ENCODE measurements around the gene RAB3IL1. TPM values are rescaled to one million over a fixed set of nuclear protein-coding genes. Genes with fewer than 3 reads are reported as not detected.

The RAB3IL1 gene
- total RNA-seq, 2 donors from 2014 or later: 3.7 to 5.9 TPM

DNA sequence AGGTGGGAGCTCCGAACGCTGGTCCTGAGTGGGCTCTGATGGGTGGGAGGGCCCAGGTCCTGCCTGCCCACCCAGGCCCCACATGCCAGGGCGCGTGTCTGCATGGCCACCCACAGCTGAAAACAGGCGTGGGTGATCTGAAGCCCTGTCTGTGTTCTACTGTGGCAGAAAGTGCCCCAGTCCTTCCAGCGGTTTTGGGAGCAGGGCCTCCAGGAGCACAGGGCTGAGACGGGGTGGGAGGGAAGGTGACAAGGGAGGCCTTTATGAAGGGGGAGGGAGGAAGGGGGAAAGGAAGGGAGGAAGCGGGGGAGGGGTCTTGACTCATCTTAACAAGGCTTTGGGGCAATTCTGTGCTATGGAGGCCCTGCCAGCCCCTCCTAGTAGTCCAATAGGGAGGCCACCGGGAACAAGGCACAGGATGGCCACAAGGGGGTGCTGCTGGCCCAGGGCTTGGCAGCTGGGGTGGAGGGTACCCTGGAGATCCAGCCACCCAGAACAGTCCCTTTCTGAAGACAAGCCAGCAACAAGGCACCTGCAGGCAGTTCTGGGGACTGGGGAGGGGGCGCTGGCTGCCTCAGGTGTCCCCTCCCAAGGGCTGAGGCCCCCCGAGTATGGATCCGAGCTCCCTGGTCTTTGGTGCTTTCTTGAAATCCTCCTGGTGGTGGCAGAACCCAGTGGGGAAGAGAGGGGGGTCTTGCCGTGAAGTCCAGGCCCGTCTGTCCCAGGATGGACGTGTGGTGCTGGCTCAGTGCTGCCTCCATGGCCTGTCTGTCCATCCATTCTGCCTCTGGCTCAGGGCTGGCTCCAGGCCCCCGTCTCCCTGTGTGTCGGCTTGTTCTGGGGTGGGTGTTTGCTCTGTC lies 19.7 kb downstream of the RAB3IL1 start:
- Histone ChIP-seq H3K4me3 (no peak overlapping the region), H3K27ac (no peak overlapping the region), H3K27me3 (no peaks in the 10 kb centered on the region), H3K4me1 (no peaks in the 10 kb centered on the region), H3K36me3 (no peaks in the 10 kb centered on the region), H3K9ac (ENCODE audit: low read depth in 2 of 2, low read length in 2 of 2) (no peak overlapping the region), H3K9me3 (no peaks in the 10 kb centered on the region)
- intact Hi-C loops (cut with DNase I): loop anchor here (2.0 to 5.0 kb wide), 4 partner anchors 49 to 185 kb away; no protein-coding TSS in a partner anchor
- peak; percentile 83 for DNase-seq
- TF ChIP-seq, protein P1, sequence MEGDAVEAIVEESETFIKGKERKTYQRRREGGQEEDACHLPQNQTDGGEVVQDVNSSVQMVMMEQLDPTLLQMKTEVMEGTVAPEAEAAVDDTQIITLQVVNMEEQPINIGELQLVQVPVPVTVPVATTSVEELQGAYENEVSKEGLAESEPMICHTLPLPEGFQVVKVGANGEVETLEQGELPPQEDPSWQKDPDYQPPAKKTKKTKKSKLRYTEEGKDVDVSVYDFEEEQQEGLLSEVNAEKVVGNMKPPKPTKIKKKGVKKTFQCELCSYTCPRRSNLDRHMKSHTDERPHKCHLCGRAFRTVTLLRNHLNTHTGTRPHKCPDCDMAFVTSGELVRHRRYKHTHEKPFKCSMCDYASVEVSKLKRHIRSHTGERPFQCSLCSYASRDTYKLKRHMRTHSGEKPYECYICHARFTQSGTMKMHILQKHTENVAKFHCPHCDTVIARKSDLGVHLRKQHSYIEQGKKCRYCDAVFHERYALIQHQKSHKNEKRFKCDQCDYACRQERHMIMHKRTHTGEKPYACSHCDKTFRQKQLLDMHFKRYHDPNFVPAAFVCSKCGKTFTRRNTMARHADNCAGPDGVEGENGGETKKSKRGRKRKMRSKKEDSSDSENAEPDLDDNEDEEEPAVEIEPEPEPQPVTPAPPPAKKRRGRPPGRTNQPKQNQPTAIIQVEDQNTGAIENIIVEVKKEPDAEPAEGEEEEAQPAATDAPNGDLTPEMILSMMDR (IDR thresholded peaks at IDR 0.05): peak; percentile 85

DNA sequence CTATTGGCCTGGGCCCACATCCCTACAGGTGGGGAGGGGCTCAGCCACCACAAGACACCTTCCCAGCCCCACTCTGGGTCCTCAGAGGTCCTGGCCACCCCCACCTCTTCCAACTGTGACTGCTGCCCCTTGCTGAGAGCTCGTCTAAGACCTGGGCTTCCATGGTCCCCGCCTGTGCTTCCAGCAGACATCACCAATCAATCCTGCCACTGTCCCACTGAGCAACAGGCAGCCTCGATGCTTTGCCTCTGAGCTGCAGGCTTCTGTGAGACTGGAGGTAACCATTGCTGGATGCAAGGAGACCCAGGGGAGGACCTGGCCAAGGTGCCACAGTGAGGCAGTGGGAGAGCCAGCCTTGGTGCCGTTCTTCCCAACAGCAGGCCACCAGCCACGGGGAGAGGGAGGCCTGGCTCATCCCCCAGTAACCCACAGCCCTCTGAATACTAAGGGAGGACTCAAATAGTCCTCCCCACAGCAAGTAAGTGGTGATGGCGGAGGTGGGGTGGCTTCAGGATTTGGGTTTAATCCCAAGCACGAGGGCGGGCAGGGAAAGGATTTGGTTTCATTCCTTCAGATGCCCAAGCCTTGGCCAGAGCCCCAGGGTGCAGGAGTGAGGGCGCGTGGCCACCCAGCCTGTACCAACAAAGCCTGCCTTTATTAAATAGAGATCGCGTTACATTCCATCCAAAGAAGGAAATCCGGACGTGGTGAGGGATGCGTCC lies 20.5 kb downstream of the RAB3IL1 start:
- TF ChIP-seq, protein P1 (IDR thresholded peaks at IDR 0.05): no peak
- intact Hi-C loops (cut with DNase I): loop anchor here (5.0 kb wide), 1 partner anchor 100 kb away; no protein-coding TSS in a partner anchor
- Histone ChIP-seq H3K27ac (no peak overlapping the region), H3K4me3 (no peak overlapping the region), H3K27me3 (no peaks in the 10 kb centered on the region), H3K9me3 (no peaks in the 10 kb centered on the region), H3K9ac (ENCODE audit: low read depth in 2 of 2, low read length in 2 of 2) (no peak overlapping the region), H3K36me3 (no peaks in the 10 kb centered on the region), H3K4me1 (no peaks in the 10 kb centered on the region)
- DNase-seq: no peak

DNA sequence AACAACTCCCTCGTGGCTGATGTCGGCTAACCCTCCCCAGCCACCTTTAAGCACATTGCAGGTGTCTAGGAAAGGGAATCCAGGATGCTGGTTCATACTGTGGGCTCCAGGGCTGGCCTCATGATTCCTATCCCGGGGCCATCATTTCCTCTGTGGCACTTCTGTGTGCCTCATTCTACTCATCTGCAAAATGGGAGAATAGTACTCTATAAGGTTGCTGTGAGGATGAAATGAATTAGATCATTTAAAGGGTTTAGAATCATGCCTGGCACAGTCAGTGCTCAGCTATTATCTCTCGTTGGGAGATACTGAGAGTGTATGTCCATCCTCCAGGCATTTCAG lies 21.7 kb downstream of the RAB3IL1 start:
- Histone ChIP-seq H3K27me3 (no peaks in the 10 kb centered on the region), H3K9ac (ENCODE audit: low read depth in 2 of 2, low read length in 2 of 2) (no peak overlapping the region), H3K4me1 (peaks cover 1% of the 10 kb centered on the region), H3K4me3 (no peak overlapping the region), H3K36me3 (no peaks in the 10 kb centered on the region), H3K9me3 (no peaks in the 10 kb centered on the region), H3K27ac (no peak overlapping the region)
- DNase-seq: no peak
- intact Hi-C loops (cut with DNase I): loop anchor here (5.0 kb wide), 1 partner anchor 98 kb away; no protein-coding TSS in a partner anchor
- TF ChIP-seq, protein P1 (IDR thresholded peaks at IDR 0.05): no peak

DNA sequence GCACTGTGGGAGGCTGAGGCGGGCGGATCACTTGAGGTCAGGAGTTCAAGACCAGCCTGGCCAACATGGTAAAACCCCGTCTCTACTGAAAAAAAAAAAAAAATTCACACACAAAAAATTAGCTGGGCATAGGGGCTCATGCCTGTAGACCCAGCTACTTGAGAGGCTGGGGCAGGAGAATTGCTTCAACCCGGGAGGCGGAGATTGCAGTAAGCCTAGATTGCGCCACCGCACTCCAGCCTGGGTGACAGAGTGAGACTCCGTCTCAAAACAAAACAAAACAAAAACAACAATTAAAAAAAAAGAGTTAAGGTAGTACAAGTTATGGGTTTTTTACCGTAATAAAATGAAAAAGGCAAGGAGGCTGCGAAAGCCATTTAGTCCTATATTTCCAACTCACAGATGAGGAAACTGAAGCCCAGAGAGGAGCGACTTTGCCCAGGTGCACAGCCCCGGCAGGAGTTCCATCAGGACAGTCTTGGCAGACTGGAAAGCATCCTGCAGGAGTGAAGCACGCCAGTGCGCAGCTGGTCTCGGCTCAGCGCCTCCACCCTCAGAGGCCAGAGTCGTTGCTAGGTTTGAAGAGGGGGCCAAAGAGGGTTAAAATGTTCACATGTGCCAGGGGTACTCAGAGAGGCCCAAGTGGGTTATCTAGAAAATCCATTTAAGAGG lies 22.2 kb downstream of the RAB3IL1 start:
- Histone ChIP-seq H3K27me3 (no peaks in the 10 kb centered on the region), H3K9ac (ENCODE audit: low read depth in 2 of 2, low read length in 2 of 2) (no peak overlapping the region), H3K27ac (no peak overlapping the region), H3K4me1 (peaks cover 6% of the 10 kb centered on the region), H3K9me3 (no peaks in the 10 kb centered on the region), H3K4me3 (no peak overlapping the region), H3K36me3 (no peaks in the 10 kb centered on the region)
- intact Hi-C loops (cut with DNase I): loop anchor here (5.0 kb wide), 1 partner anchor 98 kb away; no protein-coding TSS in a partner anchor
- TF ChIP-seq, protein P1 (IDR thresholded peaks at IDR 0.05): no peak
- no peak for DNase-seq

DNA sequence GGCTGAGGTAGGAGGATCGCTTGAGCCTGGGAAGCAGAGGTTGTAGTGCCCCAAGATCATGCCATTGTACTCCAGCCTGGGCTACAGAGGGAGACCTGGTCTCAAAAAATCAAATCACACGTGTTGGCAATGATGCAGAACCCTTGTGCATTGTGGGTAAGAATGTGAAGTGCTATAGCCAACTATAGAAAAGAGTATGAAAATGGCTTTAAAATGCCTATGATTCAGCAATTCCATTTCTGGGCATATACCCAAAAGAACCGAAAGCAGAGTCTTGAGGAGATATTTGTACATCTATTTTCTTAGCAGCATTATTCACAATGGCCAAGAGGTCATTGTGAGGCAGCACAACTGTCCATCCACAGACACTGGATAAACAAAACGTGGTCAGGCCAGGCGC lies 23.4 kb downstream of the RAB3IL1 start:
- DNase-seq: no peak
- intact Hi-C loops (cut with DNase I): no loop called here
- no peaks in the 10 kb centered on the region for H3K27me3 ChIP-seq

More for the DNA sequence above, 23.4 kb downstream of the RAB3IL1 start:
- TF ChIP-seq, protein P1 (IDR thresholded peaks at IDR 0.05): no peak
- Histone ChIP-seq H3K36me3 (no peaks in the 10 kb centered on the region), H3K9ac (ENCODE audit: low read depth in 2 of 2, low read length in 2 of 2) (no peak overlapping the region), H3K9me3 (no peaks in the 10 kb centered on the region), H3K27ac (no peak overlapping the region), H3K4me1 (peaks cover 6% of the 10 kb centered on the region), H3K4me3 (no peak overlapping the region)
